ENCODE data around the gene SPACA7. TPM values are rescaled to one million over a fixed set of nuclear protein-coding genes. Genes with fewer than 3 reads are reported as not detected.

SPACA7 gene
- total RNA-seq, 2 donors from 2014 or later: not detected

- no peak for TF ChIP-seq POLR2A (IDR thresholded peaks at IDR 0.05)
- TF ChIP-seq, protein P1, sequence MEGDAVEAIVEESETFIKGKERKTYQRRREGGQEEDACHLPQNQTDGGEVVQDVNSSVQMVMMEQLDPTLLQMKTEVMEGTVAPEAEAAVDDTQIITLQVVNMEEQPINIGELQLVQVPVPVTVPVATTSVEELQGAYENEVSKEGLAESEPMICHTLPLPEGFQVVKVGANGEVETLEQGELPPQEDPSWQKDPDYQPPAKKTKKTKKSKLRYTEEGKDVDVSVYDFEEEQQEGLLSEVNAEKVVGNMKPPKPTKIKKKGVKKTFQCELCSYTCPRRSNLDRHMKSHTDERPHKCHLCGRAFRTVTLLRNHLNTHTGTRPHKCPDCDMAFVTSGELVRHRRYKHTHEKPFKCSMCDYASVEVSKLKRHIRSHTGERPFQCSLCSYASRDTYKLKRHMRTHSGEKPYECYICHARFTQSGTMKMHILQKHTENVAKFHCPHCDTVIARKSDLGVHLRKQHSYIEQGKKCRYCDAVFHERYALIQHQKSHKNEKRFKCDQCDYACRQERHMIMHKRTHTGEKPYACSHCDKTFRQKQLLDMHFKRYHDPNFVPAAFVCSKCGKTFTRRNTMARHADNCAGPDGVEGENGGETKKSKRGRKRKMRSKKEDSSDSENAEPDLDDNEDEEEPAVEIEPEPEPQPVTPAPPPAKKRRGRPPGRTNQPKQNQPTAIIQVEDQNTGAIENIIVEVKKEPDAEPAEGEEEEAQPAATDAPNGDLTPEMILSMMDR (IDR thresholded peaks at IDR 0.05): no peak
Observed at GRCh38 chr13:112457081-112457480, 80.9 kb downstream of the SPACA7 start.

GRCh38 chr13:112457485-112457884 is 81.3 kb downstream of the SPACA7 start:
- no peak for TF ChIP-seq POLR2A (IDR thresholded peaks at IDR 0.05)
- TF ChIP-seq, protein P1 (IDR thresholded peaks at IDR 0.05): no peak
- H3K9me3 ChIP-seq: no peaks in the 10 kb centered on the region
- no peaks in the 10 kb centered on the region for H3K36me3 ChIP-seq (replicated peaks in 1 of 2; ENCODE audit: insufficient read depth in 1 of 2, low read depth in 2 of 2)
- no peak overlapping the region for H3K4me3 ChIP-seq
- intact Hi-C loops (cut with DNase I): no loop called here
- DNase-seq (no peak), ATAC-seq (no peak)
- no peaks in the 10 kb centered on the region for H3K4me1 ChIP-seq
- H3K27ac ChIP-seq: no peak overlapping the region
- WGBS, 2 donors: 74 to 76% methylated on average over 12 of the region's 13 CpGs
- no peaks in the 10 kb centered on the region for H3K27me3 ChIP-seq

More at GRCh38 chr13:112457081-112457480, 80.9 kb downstream of the SPACA7 start:
- Histone ChIP-seq H3K9me3 (no peaks in the 10 kb centered on the region), H3K4me1 (no peaks in the 10 kb centered on the region), H3K27me3 (no peaks in the 10 kb centered on the region), H3K36me3 (replicated peaks in 1 of 2; ENCODE audit: insufficient read depth in 1 of 2, low read depth in 2 of 2) (no peaks in the 10 kb centered on the region), H3K4me3 (no peak overlapping the region), H3K27ac (no peak overlapping the region)
- ATAC-seq: no peak
- intact Hi-C loops (cut with DNase I): no loop called here
- no peak for DNase-seq
- WGBS, 2 donors: 83 to 86% methylated on average over 9 of the region's 9 CpGs

DNA sequence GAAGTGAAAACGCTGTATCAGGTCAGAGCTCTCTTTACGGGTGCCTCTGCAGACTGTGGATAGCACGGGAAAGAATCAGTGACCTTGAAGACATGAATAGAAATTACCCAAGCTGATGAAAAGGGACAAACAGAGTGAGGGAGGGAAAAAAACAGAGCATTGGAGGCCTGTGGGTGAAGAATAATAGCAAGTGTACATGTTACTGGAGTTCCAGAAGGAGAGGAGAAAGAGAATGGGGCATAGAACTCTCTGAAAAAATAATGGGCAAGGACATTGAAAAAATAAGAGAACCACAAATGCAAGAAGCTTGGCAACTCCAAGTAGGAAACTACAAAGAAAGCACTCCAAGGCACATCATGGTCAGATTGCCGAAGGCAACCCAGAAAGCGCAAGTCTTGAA is 86.3 kb downstream of the SPACA7 start:
- intact Hi-C loops (cut with DNase I): no loop called here
- no peaks in the 10 kb centered on the region for H3K36me3 ChIP-seq (replicated peaks in 1 of 2; ENCODE audit: insufficient read depth in 1 of 2, low read depth in 2 of 2)
- no peaks in the 10 kb centered on the region for H3K9me3 ChIP-seq
- no peak overlapping the region for H3K27ac ChIP-seq
- H3K4me3 ChIP-seq: no peak overlapping the region
- H3K4me1 ChIP-seq: no peaks in the 10 kb centered on the region
- H3K27me3 ChIP-seq: no peaks in the 10 kb centered on the region
- DNase-seq: no peak
- TF ChIP-seq, protein P1 (IDR thresholded peaks at IDR 0.05): no peak
- no peak for TF ChIP-seq POLR2A (IDR thresholded peaks at IDR 0.05)
- no peak for ATAC-seq
- 86 to 93% methylated on average over 5 of the region's 5 CpGs for WGBS, 2 donors

GRCh38 chr13:112464720-112465119 is 88.6 kb downstream of the SPACA7 start:
- no peaks in the 10 kb centered on the region for H3K36me3 ChIP-seq (replicated peaks in 1 of 2; ENCODE audit: insufficient read depth in 1 of 2, low read depth in 2 of 2)
- no peak overlapping the region for H3K4me3 ChIP-seq
- ATAC-seq (no peak), DNase-seq (no peak)
- H3K27ac ChIP-seq: no peak overlapping the region
- H3K4me1 ChIP-seq: no peaks in the 10 kb centered on the region
- WGBS, 2 donors: 87 to 88% methylated on average over 14 of the region's 14 CpGs
- H3K9me3 ChIP-seq: no peaks in the 10 kb centered on the region
- no peaks in the 10 kb centered on the region for H3K27me3 ChIP-seq
- intact Hi-C loops (cut with DNase I): no loop called here
- TF ChIP-seq POLR2A (IDR thresholded peaks at IDR 0.05): no peak
- TF ChIP-seq, protein P1 (IDR thresholded peaks at IDR 0.05): no peak

All from body of pancreas (tissue), 4 donors.